NCI-H2081 treated with DMSO at 0.1 percent for 48 hours (cell line): Measurements from ENCODE around the gene MORC1.

Source experiments
- DNase-seq: peaks from one replicate; lab custom pipeline; 2025; lab: John Stamatoyannopoulos, UW

Gene MORC1

GRCh38 chr3:108946292-108947285, 171.3 kb downstream of the MORC1 start:
- no peak for DNase-seq

GRCh38 chr3:108940568-108941263, 177.2 kb downstream of the MORC1 start:
- DNase-seq: no peak

GRCh38 chr3:108940166-108940565, 177.8 kb downstream of the MORC1 start:
- no peak for DNase-seq

GRCh38 chr3:108936924-108937689, 180.8 kb downstream of the MORC1 start:
- no peak for DNase-seq

GRCh38 chr3:108931035-108931434, 186.9 kb downstream of the MORC1 start:
- no peak for DNase-seq

GRCh38 chr3:108918866-108919265, 199.1 kb downstream of the MORC1 start:
- no peak for DNase-seq

GRCh38 chr3:108914774-108915641, 202.9 kb downstream of the MORC1 start:
- DNase-seq: no peak

GRCh38 chr3:108909799-108910198, 208.1 kb downstream of the MORC1 start:
- DNase-seq: no peak
